Brain microvascular endothelial cell (primary cell): Measurements from ENCODE around the gene ART5.

Source experiments
- DNase-seq: peaks from one replicate; pipeline ENCODE4 v3.0.0-alpha.2; 2020
- H3K27ac ChIP-seq: fragments of 250-450 bp; sonication (Bioruptor Pico); 2 replicates; pipeline ENCODE4 v1.5.1; 2020; ENCODE audit warnings: mild to moderate bottlenecking, moderate library complexity
- H3K27me3 ChIP-seq: fragments of 250-450 bp; sonication (Bioruptor Pico); replicated peaks from 2 replicates; pipeline ENCODE4 v1.5.1; 2020; ENCODE audit warnings: mild to moderate bottlenecking
- H3K36me3 ChIP-seq: fragments of 250-450 bp; sonication (Bioruptor Pico); replicated peaks from 2 replicates; pipeline ENCODE4 v1.5.1; 2020; ENCODE audit warnings: mild to moderate bottlenecking
- H3K4me3 ChIP-seq: 2 replicates; pipeline ENCODE4 v1.5.1; 2011; ENCODE audit warnings: low read depth, mild to moderate bottlenecking, control low read depth, low read length, moderate library complexity
- CTCF ChIP-seq: IDR thresholded peaks from 2 replicates; pipeline ENCODE4 v1.5.1; 2011; ENCODE audit warnings: low read depth, mild to moderate bottlenecking, moderate library complexity, low read length, control low read depth, inconsistent platforms; ENCODE audit errors: missing control alignments
- in situ Hi-C: cut with HindIII; loops from 2 replicates; pipeline ENCODE4 v1.10.0; 2017; ENCODE audit warnings: low sequenced_read_pairs, low pct_ligation_motif_present

The ART5 gene

GRCh38 chr11:3632070-3632660 lies 9.6 kb downstream of the ART5 start:
- no peak for TF ChIP-seq CTCF
- Histone ChIP-seq H3K36me3 (no peaks in the 10 kb centered on the region), H3K27me3 (no peaks in the 10 kb centered on the region), H3K4me3 (no peak overlapping the region), H3K27ac (no peak overlapping the region)
- in situ Hi-C loops: no loop called here
- no peak for DNase-seq

DNA sequence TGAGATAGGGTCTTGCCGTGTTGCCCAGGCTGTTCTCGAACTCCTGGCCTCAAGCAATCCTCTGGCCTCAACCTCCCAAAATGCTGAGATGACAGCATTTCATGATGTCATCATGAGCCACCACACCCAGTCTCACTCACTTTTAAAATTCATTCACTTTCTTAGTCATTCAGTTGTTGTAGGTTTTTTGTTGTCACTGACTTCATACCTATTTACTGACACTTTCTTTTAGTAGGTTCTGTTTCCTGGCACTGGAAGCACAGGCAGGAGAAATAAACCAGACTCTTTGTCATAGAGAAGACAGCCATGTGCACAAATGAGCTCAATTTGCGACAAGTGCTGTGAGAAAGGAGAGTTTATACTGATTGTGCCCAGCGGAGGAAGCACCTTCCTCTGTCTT lies 10.5 kb downstream of the ART5 start:
- H3K27ac ChIP-seq: no peak overlapping the region
- DNase-seq: no peak
- H3K27me3 ChIP-seq: no peaks in the 10 kb centered on the region
- no peak for TF ChIP-seq CTCF
- H3K36me3 ChIP-seq: no peaks in the 10 kb centered on the region
- in situ Hi-C loops: no loop called here
- no peak overlapping the region for H3K4me3 ChIP-seq

- no peak for TF ChIP-seq CTCF
- H3K36me3 ChIP-seq: no peaks in the 10 kb centered on the region
- in situ Hi-C loops: no loop called here
- H3K4me3 ChIP-seq: no peak overlapping the region
- DNase-seq: peak; percentile 68
- no peak overlapping the region for H3K27ac ChIP-seq
- H3K27me3 ChIP-seq: no peaks in the 10 kb centered on the region
These were observed 14.5 kb downstream of the ART5 start for GRCh38 chr11:3627291-3627690.

DNA sequence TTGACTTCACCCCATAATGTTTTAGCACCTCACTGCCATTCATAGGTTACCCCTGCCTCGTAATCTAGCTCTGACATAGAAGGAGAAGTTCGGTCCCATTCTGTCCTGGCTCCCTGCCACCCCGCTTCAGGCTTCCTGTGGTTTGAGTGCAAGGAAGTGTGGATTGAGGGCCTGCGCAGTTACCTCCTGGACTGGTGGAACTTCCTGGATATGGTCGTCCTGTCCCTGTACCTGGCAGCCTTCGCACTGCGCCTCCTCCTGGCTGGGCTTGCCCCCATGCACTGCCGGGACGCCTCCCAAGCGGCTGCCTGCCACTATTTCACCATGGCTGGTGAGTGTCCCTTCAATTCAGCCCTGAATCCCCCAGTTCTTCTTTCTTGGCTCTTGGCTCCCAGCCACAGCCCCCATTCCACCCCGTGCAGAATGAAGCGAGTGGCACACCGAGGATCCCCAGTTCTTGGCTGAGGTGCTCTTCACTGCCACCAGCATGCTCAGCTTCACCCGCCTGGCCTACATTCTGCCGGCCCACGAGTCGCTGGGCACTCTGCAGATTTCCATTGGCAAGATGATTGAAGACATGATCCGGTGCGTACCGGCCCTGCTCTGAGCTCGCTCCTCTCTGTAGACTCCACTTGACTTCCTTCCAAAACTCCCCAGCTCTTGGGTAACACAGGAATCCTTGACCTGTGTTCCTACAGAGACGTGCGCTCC lies 15.4 kb downstream of the ART5 start:
- Histone ChIP-seq H3K36me3 (no peaks in the 10 kb centered on the region), H3K27ac (no peak overlapping the region), H3K4me3 (no peak overlapping the region), H3K27me3 (no peaks in the 10 kb centered on the region)
- no peak for DNase-seq
- TF ChIP-seq CTCF: no peak
- in situ Hi-C loops: no loop called here

GRCh38 chr11:3623767-3624458 lies 17.9 kb downstream of the ART5 start:
- no peaks in the 10 kb centered on the region for H3K36me3 ChIP-seq
- no peak for TF ChIP-seq CTCF
- no peak for DNase-seq
- H3K4me3 ChIP-seq: no peak overlapping the region
- no peak overlapping the region for H3K27ac ChIP-seq
- in situ Hi-C loops: no loop called here
- no peaks in the 10 kb centered on the region for H3K27me3 ChIP-seq
